Activated CD4-positive, alpha-beta T cell treated with anti-CD3 and anti-CD28 coated beads, Interleukin-10, Interleukin-2, amounts not matched to agents 100 ng/mL and 50 ng/mL, durations not matched to agents 16 hours and 8 hours (primary cell): Measurements from ENCODE around the gene SRD5A3.
"Not testable (repeated sequence)": the region's sequence is repeated elsewhere in the genome, so short reads cannot be mapped to it uniquely, and the experiment has no call there.

Experiments
- DNase-seq: peaks from one replicate; pipeline ENCODE4 v3.0.0-alpha.2; 2020

SRD5A3 gene

DNA sequence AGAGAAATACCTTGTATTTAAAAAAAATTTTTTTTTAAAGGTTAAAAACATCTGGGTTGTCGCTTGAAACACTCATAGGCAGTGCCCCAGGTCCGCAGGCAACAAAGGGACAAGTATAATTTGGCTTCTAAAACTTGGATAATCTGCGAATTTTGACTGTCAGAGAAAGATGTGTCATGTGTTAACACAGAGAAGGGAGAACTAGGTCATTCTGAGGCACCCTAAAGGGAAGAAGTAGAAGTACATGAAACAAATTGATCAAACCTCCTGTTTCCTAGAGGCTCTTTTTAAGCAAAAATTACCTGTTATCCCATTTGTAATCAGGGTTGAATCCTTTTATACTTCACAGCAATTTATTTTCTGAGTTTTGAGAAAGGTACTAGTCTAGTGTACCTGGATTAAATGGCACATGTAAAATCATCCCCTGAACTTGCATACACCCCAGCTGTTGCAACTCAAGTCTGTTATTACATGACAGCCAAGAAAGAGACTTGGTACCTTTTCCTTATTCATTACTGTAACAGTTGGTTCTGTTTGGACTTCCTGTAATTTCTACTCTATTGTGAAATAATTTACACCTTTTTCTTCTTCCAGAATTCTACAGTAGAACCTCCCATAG, 1.7 kb downstream of the SRD5A3 start:
- peak; percentile 40 for DNase-seq

- no peak for DNase-seq
Measured at GRCh38 chr4:55348466-55348865, 2.4 kb downstream of the SRD5A3 start.

- not testable (repeated sequence) for DNase-seq
Measured at GRCh38 chr4:55350870-55351269, 4.8 kb downstream of the SRD5A3 start.

DNA sequence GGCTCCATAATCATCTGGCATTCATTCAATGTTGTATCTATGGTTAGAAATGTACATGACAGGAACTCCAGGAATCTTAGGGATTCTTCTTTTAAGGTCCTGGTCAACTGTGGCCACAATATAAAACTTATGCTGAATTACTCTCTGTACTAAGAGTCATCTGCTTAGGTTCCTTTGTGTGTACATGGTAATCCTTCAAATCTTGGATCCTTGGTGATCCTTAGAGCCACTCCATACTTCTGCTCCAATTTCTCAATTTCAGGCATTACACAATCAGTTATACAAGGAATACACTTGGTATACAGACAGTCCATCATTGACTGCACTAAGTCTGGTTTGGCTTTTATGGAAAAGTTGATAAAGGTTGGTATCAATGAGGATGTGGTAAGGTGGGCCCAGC, 5.8 kb downstream of the SRD5A3 start:
- DNase-seq = no peak

GRCh38 chr4:55352726-55353125, 6.7 kb downstream of the SRD5A3 start:
- no peak for DNase-seq

- DNase-seq = not testable (repeated sequence)
Measured at GRCh38 chr4:55353228-55353747, 7.2 kb downstream of the SRD5A3 start.

DNA sequence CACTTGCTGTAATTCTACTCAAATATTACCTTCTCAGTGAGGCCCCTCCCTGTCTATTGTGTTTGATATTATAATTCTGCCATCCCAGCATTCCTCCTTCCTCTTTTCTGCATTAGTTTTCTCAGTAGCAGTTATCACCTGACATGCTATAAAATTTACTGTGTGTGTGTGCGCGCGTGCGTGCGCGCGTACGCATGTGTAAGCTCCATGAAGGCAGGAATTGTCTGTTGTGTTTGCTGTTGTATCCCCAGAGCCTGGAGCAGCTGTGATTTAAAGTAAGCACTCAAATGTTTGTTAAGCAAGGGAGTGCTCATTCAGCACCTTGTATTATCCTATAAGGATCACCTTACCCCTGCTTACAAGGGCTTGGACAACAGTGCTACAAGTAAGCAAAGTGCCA, 8.6 kb downstream of the SRD5A3 start:
- DNase-seq = no peak

DNA sequence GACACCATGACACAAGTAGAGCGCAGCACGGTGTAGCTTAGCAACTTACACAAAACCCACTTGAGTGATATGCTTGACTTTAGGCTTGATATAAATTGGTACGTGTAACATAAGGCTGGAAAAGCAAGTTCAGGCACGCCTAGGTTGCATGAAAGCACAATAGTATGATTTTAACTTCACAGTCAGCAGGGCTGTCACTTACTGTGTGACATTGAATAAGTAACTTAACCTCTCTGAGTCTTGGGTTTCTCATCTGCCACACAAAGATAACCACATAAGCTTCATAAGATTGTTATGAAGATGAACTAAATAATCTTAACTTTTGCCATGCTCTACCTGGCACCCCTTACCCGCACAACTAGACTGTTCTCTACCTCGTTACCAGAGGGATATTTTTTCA, 9.5 kb downstream of the SRD5A3 start:
- no peak for DNase-seq

- DNase-seq = no peak
Measured at GRCh38 chr4:55356991-55357461, 11.0 kb downstream of the SRD5A3 start.

GRCh38 chr4:55358246-55358645, 12.2 kb downstream of the SRD5A3 start:
- DNase-seq = no peak

DNA sequence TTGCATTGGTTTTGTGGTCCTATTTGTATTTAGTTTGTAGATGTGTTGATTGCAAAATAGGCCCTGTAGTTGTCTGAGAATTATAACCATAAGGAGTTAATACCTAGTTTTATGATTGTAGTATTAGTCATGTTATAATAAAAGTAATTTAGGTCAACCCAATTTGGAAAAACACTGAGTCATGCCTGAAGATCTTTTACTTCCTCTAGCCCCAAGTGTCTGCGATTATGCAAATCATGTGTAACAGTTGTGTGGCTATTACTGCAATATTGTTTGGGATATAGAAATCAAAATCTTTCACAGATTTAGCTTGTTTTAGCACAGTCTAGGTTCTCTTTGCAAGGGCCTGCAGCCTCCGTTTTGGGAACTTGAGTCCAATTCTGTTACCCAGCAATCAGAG, 12.6 kb downstream of the SRD5A3 start:
- DNase-seq = peak; percentile 63

GRCh38 chr4:55359397-55359916, 13.4 kb downstream of the SRD5A3 start:
- no peak for DNase-seq

GRCh38 chr4:55362938-55363337, 16.9 kb downstream of the SRD5A3 start:
- DNase-seq = not testable (repeated sequence)

- DNase-seq = no peak
Measured at GRCh38 chr4:55363691-55364351, 17.8 kb downstream of the SRD5A3 start.

GRCh38 chr4:55364691-55365344, 18.8 kb downstream of the SRD5A3 start:
- no peak for DNase-seq

GRCh38 chr4:55365345-55365728, 19.3 kb downstream of the SRD5A3 start:
- no peak for DNase-seq

DNA sequence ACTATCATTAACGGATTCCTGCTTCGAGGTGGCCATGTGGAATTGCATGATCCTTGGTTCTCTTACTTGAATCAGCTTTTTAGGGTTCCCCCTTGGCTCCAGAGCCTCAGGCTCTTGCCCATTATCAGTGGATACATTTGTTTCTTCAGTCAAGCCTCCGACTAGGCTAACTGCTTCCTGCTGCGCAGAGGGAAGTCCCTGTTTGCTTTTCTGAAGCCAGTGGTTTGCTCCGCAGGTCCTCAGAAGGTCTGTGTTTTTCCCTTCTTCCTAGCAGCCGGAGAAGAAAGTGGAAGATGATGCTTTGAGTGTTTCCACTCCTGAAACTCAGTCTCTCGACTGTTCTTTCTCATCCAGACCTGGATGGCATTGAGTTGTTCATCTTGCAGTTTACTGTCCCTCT, 20.6 kb downstream of the SRD5A3 start:
- no peak for DNase-seq

DNA sequence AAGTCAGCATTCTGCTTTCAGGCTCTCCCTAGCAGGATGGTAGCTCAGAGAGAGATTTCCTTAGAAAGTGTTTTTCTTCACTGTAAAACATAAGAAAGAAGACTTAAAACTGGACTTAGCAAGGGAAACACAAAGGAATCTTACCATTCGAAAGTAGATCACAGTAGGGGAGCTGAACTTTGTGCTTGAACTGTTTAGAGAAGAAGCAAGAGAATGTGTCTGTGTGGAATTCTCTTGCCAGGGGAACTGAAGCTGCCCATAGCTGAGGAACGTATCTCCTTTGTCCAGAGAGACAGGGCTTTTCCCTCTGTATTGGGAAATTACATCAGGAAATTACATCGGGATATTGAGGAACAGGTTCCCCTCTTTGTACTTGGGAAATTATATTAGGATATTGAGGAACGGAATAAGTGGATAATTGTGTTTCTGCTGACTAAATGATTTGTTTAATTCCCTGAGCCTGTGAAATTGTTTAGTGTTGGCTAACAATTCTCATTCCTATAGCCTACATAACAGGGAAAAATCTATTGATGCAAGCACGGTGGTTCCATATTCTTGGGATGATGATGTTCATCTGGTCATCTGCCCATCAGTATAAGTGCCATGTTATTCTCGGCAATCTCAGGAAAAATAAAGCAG, 21.2 kb downstream of the SRD5A3 start:
- DNase-seq = no peak

GRCh38 chr4:55369968-55370367, 23.9 kb downstream of the SRD5A3 start:
- DNase-seq = no peak

DNA sequence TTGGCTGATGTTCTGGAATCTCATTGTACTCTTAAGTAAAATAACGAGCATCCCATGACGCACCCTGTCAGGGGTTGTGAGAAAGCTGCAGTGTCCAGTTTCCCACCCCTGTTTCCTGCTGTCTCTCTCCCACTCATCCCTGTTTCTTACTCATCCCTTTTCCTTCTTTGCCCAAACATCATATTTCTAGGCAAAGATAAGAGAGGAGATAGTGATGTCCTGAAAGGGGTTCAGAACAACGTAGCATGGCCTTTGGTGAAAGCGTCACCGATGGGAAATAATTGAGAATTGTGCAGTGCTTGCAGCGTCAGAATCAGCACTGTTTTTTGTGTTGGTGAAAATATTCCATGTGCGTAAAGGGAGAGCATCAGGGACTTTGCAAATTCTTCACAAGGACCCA, 26.2 kb downstream of the SRD5A3 start:
- no peak for DNase-seq

DNA sequence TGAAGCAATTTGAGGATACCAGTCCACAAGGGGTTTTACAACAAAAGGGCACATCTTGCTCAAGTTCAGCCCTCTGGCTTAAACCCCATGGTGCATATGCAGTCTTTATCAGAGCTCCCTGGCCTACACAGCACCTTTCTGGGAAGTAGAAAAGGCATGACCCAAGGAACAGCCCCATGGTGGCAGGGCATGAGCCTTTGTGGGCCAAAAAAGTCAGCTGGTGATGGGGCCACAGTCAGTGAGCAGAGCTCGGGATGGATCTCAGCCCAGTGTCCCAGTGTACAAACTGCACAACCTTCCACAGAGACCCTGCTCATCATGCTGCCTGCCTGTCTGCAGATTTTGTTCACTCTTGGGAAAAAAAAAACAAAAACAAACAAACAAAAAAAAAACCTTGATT, 27.4 kb downstream of the SRD5A3 start:
- no peak for DNase-seq

- no peak for DNase-seq
Measured at GRCh38 chr4:55376698-55377097, 30.7 kb downstream of the SRD5A3 start.
